GM12873 (cell line): ENCODE measurements around the gene NXN.

Source experiments
- TF ChIP-seq, protein P1 (sequence below): IDR thresholded peaks from 2 replicates; pipeline ENCODE4 v1.5.1; 2012; ENCODE audit warnings: low read depth, mild to moderate bottlenecking, moderate library complexity, low read length, control low read depth; ENCODE audit not compliant: insufficient read depth; ENCODE audit errors: missing control alignments

The NXN gene

DNA sequence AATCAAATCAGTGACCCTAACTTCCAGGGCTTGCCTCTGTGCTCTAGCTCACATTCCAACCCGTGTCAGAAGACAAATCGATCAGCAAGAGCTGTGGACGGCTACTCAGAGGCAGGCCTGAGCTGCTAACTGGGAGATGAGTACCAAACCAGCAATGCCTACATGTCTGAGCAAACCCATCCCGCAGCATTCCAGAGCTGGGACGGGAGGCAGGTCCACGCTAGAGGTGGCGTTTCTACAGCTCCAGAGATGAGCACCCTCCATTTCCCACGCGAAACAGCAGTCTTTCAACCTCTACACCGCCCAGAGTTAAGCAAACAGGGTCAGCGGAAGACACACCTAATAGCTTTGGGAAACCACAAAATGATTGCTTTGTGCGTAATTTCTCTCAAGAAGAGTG lies 6.5 kb downstream of the NXN start:
- TF ChIP-seq, protein P1, sequence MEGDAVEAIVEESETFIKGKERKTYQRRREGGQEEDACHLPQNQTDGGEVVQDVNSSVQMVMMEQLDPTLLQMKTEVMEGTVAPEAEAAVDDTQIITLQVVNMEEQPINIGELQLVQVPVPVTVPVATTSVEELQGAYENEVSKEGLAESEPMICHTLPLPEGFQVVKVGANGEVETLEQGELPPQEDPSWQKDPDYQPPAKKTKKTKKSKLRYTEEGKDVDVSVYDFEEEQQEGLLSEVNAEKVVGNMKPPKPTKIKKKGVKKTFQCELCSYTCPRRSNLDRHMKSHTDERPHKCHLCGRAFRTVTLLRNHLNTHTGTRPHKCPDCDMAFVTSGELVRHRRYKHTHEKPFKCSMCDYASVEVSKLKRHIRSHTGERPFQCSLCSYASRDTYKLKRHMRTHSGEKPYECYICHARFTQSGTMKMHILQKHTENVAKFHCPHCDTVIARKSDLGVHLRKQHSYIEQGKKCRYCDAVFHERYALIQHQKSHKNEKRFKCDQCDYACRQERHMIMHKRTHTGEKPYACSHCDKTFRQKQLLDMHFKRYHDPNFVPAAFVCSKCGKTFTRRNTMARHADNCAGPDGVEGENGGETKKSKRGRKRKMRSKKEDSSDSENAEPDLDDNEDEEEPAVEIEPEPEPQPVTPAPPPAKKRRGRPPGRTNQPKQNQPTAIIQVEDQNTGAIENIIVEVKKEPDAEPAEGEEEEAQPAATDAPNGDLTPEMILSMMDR = no peak

DNA sequence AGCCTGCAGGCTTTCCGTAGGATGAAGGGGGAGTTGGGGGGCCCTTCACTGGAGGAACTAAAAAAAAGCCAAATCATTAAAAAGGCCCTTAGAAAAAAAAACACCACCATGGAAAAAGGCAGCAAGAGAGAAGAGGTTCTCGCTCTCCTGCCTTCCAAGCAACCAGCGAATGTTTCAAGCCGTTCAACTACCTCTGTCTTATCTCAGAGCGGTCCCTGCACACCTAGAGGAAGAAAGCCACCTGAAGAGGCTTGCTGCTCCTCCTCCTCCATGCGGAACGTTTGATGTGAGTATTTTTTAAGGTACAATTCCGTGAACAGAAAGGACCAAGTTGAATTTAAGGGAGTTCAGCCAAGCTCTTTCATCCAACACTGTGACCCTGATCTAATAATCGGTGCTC lies 9.2 kb downstream of the NXN start:
- TF ChIP-seq, protein P1 = no peak

DNA sequence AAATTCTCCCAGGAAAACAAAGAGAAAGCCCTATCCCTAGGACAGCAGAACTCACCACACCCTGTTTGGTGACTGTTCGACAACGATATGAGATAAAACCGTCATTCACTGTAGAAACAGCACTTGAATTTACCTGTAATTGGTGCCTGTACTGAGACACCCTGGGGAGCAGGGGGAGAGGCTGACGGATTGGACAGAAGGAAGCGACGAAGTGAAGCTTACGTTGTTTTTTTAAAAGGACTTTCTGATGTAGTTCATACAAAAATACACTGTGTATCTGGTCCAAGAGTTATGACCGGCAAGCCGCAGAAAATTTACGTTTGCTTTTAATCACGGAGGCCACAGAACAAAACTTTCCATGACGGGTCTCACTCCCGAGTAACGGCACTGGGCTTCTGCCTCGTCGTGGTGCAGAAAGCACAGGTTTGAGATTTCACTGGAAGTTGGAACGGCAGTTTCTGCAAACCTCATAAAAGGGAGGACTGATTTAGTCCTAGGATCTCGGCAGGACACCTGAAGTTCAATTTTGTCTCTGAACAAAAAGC lies 9.7 kb downstream of the NXN start:
- TF ChIP-seq, protein P1 = no peak

DNA sequence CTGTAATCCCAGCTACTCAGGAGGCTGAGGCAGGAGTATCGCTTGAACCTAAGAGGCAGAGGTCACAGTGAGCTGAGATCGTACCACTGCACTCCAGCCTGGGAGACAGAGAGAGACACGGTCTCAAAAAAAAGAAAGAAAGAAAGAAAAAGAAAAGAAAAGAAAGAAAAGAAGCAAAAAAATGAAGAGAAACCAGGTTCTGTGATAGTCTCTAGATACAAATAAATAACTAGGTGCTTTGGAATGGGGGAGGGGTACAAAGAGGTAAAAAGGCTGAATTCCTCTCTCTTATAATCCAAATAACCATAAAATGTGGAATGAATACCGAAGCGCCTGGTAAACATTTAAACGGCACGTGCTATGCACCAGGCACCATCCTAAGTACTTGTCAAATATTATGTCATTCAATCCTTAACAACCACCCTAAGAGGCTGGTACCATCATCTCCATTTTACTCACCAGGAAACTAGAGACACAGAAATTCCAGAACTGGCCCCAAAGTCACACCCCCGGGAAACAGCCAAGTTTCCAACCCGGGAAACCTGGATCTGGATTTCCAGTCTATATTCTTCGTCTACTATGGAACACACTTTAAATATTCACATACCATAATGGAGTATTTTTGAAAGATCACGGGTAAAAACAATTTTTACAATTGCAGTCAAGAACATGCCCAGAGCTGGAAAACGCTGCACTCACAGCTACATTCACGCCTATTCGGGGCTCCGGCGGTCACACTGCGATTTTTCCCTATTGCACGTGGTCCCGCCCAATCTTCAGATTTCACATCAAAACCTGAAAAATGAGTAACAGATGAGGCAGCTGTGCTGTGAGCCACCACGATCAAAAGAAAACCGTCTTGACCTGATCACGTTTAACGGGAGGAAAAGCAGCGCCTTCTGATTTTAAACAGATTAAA lies 10.5 kb downstream of the NXN start:
- TF ChIP-seq, protein P1 = no peak

DNA sequence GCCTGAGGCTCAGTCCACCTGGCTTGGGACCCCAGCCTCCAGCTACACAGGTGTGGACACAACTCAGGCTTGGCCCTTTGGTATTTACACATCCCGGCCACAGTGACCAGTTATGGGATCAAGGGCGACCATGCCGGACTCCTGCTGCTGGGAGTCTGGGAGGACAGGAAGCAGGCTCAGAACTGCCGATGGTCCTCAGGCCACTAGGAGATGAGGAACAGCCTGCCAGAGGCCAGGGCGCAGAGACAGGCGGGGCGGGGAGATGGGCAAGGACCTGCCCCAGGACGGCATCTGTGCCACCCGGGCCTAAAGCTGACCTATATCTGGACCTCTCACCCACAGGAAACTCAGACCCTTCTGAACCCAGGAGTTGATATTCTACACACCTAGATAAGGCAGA lies 12.5 kb downstream of the NXN start:
- TF ChIP-seq, protein P1 = no peak

DNA sequence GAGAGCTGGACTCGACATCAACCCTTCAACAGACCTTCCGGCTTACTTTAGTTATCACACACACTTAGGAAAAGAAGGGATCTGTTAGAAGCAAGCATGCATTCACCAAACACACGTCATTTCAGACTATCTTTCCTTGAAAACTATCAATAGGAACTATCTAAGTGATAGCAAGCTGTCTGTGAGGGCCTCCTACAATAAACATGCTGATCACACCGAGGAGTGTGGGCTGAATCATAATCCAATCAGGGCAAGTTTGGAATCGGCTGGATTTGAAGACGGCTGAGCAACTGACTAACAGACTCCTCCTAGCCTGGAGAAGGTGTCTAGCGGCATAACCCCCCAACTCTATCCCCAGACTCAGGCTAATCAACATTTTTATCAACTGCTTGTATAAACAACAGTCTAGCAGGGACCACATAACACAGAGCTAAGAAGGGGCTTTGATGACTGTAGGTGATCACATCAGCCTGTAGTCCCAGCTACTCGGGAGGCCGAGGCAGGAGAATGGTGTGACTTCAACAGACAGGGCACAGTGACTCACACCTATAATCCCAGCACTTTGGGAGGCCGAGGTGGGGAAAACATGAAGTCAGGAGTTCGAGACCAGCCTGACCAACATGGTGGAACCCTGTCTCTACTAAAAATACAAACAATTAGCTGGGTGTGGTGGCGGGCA lies 14.1 kb downstream of the NXN start:
- TF ChIP-seq, protein P1 = no peak

DNA sequence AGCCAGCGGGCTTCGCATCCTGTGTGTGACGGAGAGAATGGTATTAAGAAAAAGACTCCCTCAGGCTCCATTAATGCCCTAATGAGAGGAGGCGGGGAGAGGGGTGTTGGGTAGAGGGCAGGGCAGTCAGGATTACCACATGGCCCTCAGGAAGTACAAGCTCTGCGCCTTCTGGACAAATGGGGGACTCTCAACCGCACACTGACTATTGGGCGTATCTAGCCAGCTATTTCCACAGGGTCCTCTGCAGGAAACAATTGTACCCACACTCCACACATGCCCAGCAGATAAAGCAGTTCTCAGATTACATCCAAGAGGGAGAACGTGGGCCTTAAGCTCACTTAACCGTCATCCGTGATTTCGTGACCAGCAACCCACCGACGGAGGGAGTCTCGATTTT lies 14.7 kb downstream of the NXN start:
- TF ChIP-seq, protein P1 = no peak
